Stimulated activated CD8-positive, alpha-beta memory T cell treated with anti-CD3 and anti-CD28 coated beads, Interleukin-15, amount 100 ng/mL, for 24 hours (primary cell): ENCODE measurements around the gene HCFC1.

ENCODE experiments used
- DNase-seq: peaks from one replicate; pipeline ENCODE4 v3.0.0-alpha.2; 2020; ENCODE audit warnings: low read depth

HCFC1 gene

GRCh38 chrX:153938226-153938786 lies 33.3 kb downstream of the HCFC1 start:
- DNase-seq = no peak

GRCh38 chrX:153937056-153937455 lies 34.6 kb downstream of the HCFC1 start:
- no peak for DNase-seq

- no peak for DNase-seq
These were observed 36.2 kb downstream of the HCFC1 start for GRCh38 chrX:153935326-153935851.

GRCh38 chrX:153934762-153935325 lies 36.8 kb downstream of the HCFC1 start, which contains the start of gene NAA10:
Gene NAA10 (minus strand): TSS chrX:153935037. CDS start chrX:153934904, 133 bp downstream.
- no peak for DNase-seq

- DNase-seq = no peak
These were observed 37.4 kb downstream of the HCFC1 start for GRCh38 chrX:153934148-153934761.

- no peak for DNase-seq
These were observed 37.9 kb downstream of the HCFC1 start for GRCh38 chrX:153933748-153934147.

GRCh38 chrX:153932220-153932915 lies 39.2 kb downstream of the HCFC1 start:
- DNase-seq = no peak

GRCh38 chrX:153931748-153932147 lies 39.9 kb downstream of the HCFC1 start:
- DNase-seq = no peak

- no peak for DNase-seq
These were observed 40.5 kb downstream of the HCFC1 start for GRCh38 chrX:153931151-153931550.

GRCh38 chrX:153930011-153930910 lies 41.4 kb downstream of the HCFC1 start:
- DNase-seq = no peak

GRCh38 chrX:153929576-153929975 lies 42.0 kb downstream of the HCFC1 start:
- no peak for DNase-seq

- DNase-seq = no peak
These were observed 42.8 kb downstream of the HCFC1 start for GRCh38 chrX:153928846-153929245.

- DNase-seq = peak; percentile 69
These were observed 43.5 kb downstream of the HCFC1 start for GRCh38 chrX:153927922-153928760.

- DNase-seq = no peak
These were observed 44.0 kb downstream of the HCFC1 start for GRCh38 chrX:153927672-153927921.

GRCh38 chrX:153926858-153927671 lies 44.6 kb downstream of the HCFC1 start:
- DNase-seq = no peak

GRCh38 chrX:153926552-153926857 lies 45.1 kb downstream of the HCFC1 start:
- DNase-seq = no peak

GRCh38 chrX:153925739-153926551 lies 45.7 kb downstream of the HCFC1 start, which contains the start of gene ARHGAP4:
Gene ARHGAP4 (minus strand): TSS chrX:153926264. CDS start chrX:153926202, 62 bp downstream.
- no peak for DNase-seq

- no peak for DNase-seq
These were observed 46.3 kb downstream of the HCFC1 start for GRCh38 chrX:153925387-153925738.

- DNase-seq = no peak
These were observed 47.3 kb downstream of the HCFC1 start for GRCh38 chrX:153924149-153924861.
